Tibial nerve (tissue), 4 donors: ENCODE measurements around the gene TFF3. TPM values are rescaled to one million over a fixed set of nuclear protein-coding genes. Genes with fewer than 3 reads are reported as not detected.

Experiments
- DNase-seq, 2 donors: peaks; one replicate each; pipeline ENCODE4 v3.0.0-alpha.2; 2019; ENCODE audit warnings: low spot score in 2 of 2
- H3K27ac ChIP-seq, 4 donors: fragments of 200-600 bp; sonication (generic) in 3 of 4; one replicate each; pipeline ENCODE4 v1.5.1; 2017 to 2019; ENCODE audit warnings: mild to moderate bottlenecking in 1 of 4
- H3K27me3 ChIP-seq, 2 donors: fragments of 200-600 bp; sonication (generic) in 1 of 2; one replicate each; pipeline versions ENCODE4 v1.5.1 to v1.6.0; 2017 to 2019
- H3K36me3 ChIP-seq, 3 donors: fragments of 200-600 bp; sonication (generic); one replicate each; pipeline ENCODE4 v1.5.1; 2018 to 2019
- H3K4me1 ChIP-seq, 4 donors: fragments of 200-600 bp; sonication (generic) in 3 of 4; one replicate each; pipeline ENCODE4 v1.5.1; 2017 to 2019
- H3K4me3 ChIP-seq, 4 donors: fragments of 200-600 bp; sonication (generic) in 3 of 4; one replicate each; pipeline ENCODE4 v1.5.1; 2017 to 2019; ENCODE audit warnings: mild to moderate bottlenecking in 1 of 4, moderate library complexity in 1 of 4
- H3K9me3 ChIP-seq, 4 donors: fragments of 200-600 bp; sonication (generic) in 3 of 4; one replicate each; pipeline ENCODE4 v1.5.1; 2017 to 2019
- CTCF ChIP-seq, 5 experiments: fragments of 200-600 bp in 3 of 5; fragments of 450-650 bp in 2 of 5; sonication (generic) in 3 of 5; IDR thresholded peaks; one replicate each; pipeline ENCODE4 v1.5.1; 2016 to 2019; ENCODE audit warnings: antibody characterized with exemption in 5 of 5, mild to moderate bottlenecking in 3 of 5, moderate library complexity in 2 of 5
- EP300 ChIP-seq, 2 donors: sonication (generic); formaldehyde crosslinking; IDR thresholded peaks; one replicate each; pipeline ENCODE4 v1.6.1; 2017; ENCODE audit warnings: antibody characterized with exemption in 2 of 2, mild to moderate bottlenecking in 1 of 2
- POLR2A ChIP-seq, 2 donors: fragments of 450-650 bp; IDR thresholded peaks; one replicate each; pipeline ENCODE4 v1.6.1; 2017; ENCODE audit warnings: antibody characterized with exemption in 2 of 2, mild to moderate bottlenecking in 2 of 2, moderate library complexity in 2 of 2
- WGBS, 2 donors: methylation state at CpG; one replicate each; pipeline ENCODE4 v1.1.5; 2018; 5-methylcytosine and 5-hydroxymethylcytosine counted together
- total RNA-seq, 4 donors: library from RNA; depleted of rRNA; stranded (reverse); fragments of >200 nt; gene quantifications; one replicate each; pipeline ENCODE4 v1.1.0, GENCODE V29; 2016

Gene TFF3
- total RNA-seq, 4 donors from 2014 or later = 4.2 to 21.1 (median 13.4) TPM

GRCh38 chr21:42321231-42321630 lies 6.0 kb upstream of the TFF3 start:
- H3K36me3 ChIP-seq = no peaks in the 10 kb centered on the region
- H3K27me3 ChIP-seq = no peaks in the 10 kb centered on the region
- no peaks in the 10 kb centered on the region for H3K4me1 ChIP-seq
- no peak overlapping the region for H3K4me3 ChIP-seq
- H3K9me3 ChIP-seq = peaks cover 0 to 10% (median 0%) of the 10 kb centered on the region in 4 donors
- no peak overlapping the region for H3K27ac ChIP-seq
- TF ChIP-seq CTCF (IDR thresholded peaks at IDR 0.05) (no peak), EP300 (IDR thresholded peaks at IDR 0.05) (no peak), POLR2A (IDR thresholded peaks at IDR 0.05) (no peak)
- WGBS, 2 donors = 74 to 83% methylated on average over 10 of the region's 10 CpGs
- no peak for DNase-seq

DNA sequence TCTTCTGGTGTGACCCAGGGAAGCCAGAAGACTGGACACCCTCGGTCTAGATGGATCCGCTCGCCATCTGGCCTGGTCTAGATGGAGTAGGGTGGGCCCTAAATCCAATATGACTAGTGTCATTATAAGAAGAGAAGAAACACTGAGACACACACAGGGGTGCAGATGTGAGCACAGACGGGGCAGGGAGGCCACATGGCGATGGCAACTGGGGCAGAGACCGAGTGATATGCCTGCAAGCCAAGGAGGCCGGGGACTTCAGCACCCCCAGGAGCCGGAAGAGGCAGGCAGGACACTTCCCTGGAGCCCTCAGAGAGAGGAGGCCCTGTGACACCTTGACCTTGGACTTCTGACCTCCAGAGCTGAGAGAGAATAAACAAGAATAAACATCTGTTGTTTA lies 5.6 kb upstream of the TFF3 start:
- WGBS, 2 donors = 86 to 94% methylated on average over 8 of the region's 8 CpGs

GRCh38 chr21:42319851-42320572 lies 4.8 kb upstream of the TFF3 start:
- DNase-seq = no peak
- Histone ChIP-seq H3K4me1 (peaks cover 0 to 5% (median under 1%) of the 10 kb centered on the region in 4 donors), H3K27me3 (no peaks in the 10 kb centered on the region), H3K36me3 (no peaks in the 10 kb centered on the region), H3K4me3 (no peak overlapping the region), H3K9me3 (peaks cover 0 to under 1% (median 0%) of the 10 kb centered on the region in 4 donors), H3K27ac (no peak overlapping the region)
- no peak for TF ChIP-seq CTCF (IDR thresholded peaks at IDR 0.05)
- TF ChIP-seq EP300 (IDR thresholded peaks at IDR 0.05) = no peak
- TF ChIP-seq POLR2A (IDR thresholded peaks at IDR 0.05) = no peak
- WGBS, 2 donors = 79 to 82% methylated on average over 17 of the region's 17 CpGs

More for the DNA sequence above, 5.6 kb upstream of the TFF3 start:
- no peak overlapping the region for H3K4me3 ChIP-seq
- H3K4me1 ChIP-seq = no peaks in the 10 kb centered on the region
- no peak overlapping the region for H3K27ac ChIP-seq
- TF ChIP-seq CTCF (IDR thresholded peaks at IDR 0.05) (no peak), EP300 (IDR thresholded peaks at IDR 0.05) (no peak), POLR2A (IDR thresholded peaks at IDR 0.05) (no peak)
- H3K9me3 ChIP-seq = peaks cover 0 to 8% (median 0%) of the 10 kb centered on the region in 4 donors
- no peaks in the 10 kb centered on the region for H3K27me3 ChIP-seq
- no peak for DNase-seq
- H3K36me3 ChIP-seq = no peaks in the 10 kb centered on the region

- TF ChIP-seq CTCF (IDR thresholded peaks at IDR 0.05) (no peak), EP300 (IDR thresholded peaks at IDR 0.05) (no peak), POLR2A (IDR thresholded peaks at IDR 0.05) (no peak)
- no peak overlapping the region for H3K27ac ChIP-seq
- H3K9me3 ChIP-seq = no peaks in the 10 kb centered on the region
- 63 to 69% methylated on average over 10 of the region's 10 CpGs for WGBS, 2 donors
- H3K4me3 ChIP-seq = no peak overlapping the region
- H3K4me1 ChIP-seq = peaks cover 0 to 11% (median 3%) of the 10 kb centered on the region in 4 donors
- H3K36me3 ChIP-seq = no peaks in the 10 kb centered on the region
- no peak for DNase-seq
- H3K27me3 ChIP-seq = no peaks in the 10 kb centered on the region
Measured at GRCh38 chr21:42319376-42319775, 4.2 kb upstream of the TFF3 start.
